LNCaP clone FGC (cell line): ENCODE data around the gene ARMH3.

Source experiments
- DNase-seq: peaks from one replicate; pipeline ENCODE4 v3.0.0-alpha.2; 2011; ENCODE audit warnings: low read depth
- H3K4me3 ChIP-seq: 2 replicates; pipeline ENCODE4 v1.5.1; 2011; ENCODE audit warnings: mild to moderate bottlenecking, low read depth, low read length, control low read depth
- CTCF ChIP-seq: IDR thresholded peaks from 2 replicates; pipeline ENCODE4 v1.5.1; 2012; ENCODE audit warnings: mild to moderate bottlenecking; ENCODE audit not compliant: control insufficient read depth, insufficient read depth; ENCODE audit errors: extremely low read depth

The ARMH3 gene

GRCh38 chr10:101892782-101893391 is 163.1 kb downstream of the ARMH3 start:
- DNase-seq = no peak
- no peak for TF ChIP-seq CTCF
- no peak overlapping the region for H3K4me3 ChIP-seq

- DNase-seq = peak; percentile 28
- H3K4me3 ChIP-seq = no peak overlapping the region
- TF ChIP-seq CTCF = peak; percentile 84
These were observed 166.4 kb downstream of the ARMH3 start for GRCh38 chr10:101889256-101890210.

GRCh38 chr10:101888251-101888949 is 167.6 kb downstream of the ARMH3 start:
- no peak overlapping the region for H3K4me3 ChIP-seq
- no peak for DNase-seq
- TF ChIP-seq CTCF = no peak

GRCh38 chr10:101887775-101888174 is 168.2 kb downstream of the ARMH3 start:
- TF ChIP-seq CTCF = no peak
- H3K4me3 ChIP-seq = no peak overlapping the region
- no peak for DNase-seq

GRCh38 chr10:101886521-101887312 is 169.3 kb downstream of the ARMH3 start:
- TF ChIP-seq CTCF = no peak
- DNase-seq = no peak
- H3K4me3 ChIP-seq = no peak overlapping the region

- no peak for DNase-seq
- no peak for TF ChIP-seq CTCF
These were observed 174.8 kb downstream of the ARMH3 start for GRCh38 chr10:101881036-101881774.

More at GRCh38 chr10:101881036-101881774, 174.8 kb downstream of the ARMH3 start:
- H3K4me3 ChIP-seq = no peak overlapping the region
